Measurements from ENCODE around the gene NOL8.

The NOL8 gene

GRCh38 chr9:92325269-92325990 is at the start of gene NOL8, which contains the start of gene CENPP:
Gene NOL8 (minus strand): TSS chr9:92325350. CDS start chr9:92324161, 1,189 bp downstream.
Gene CENPP (plus strand): TSS chr9:92325953.
- peak; percentile 89 for DNase-seq

DNA sequence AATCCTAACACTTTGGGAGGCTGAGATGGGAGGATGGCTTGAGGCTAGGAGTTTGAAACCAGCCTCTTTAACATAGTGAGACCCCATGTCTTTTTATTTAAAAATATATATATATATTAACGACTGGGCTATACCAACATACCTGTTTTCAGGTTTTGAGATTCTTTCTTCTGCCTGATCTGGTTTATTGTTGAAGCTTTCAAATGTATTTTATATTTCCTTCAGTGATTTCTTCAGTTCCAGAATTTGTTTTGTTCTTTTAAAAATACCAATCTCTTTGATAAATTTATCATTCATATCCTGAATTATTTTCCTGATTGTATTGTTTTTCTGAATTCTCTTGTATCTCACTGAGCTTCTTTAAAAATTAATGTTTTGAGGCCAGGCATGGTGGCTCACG is 48.0 kb upstream of the NOL8 start:
- no peak for DNase-seq

GRCh38 chr9:92369075-92369474 is 43.9 kb upstream of the NOL8 start:
- DNase-seq, result no peak

DNA sequence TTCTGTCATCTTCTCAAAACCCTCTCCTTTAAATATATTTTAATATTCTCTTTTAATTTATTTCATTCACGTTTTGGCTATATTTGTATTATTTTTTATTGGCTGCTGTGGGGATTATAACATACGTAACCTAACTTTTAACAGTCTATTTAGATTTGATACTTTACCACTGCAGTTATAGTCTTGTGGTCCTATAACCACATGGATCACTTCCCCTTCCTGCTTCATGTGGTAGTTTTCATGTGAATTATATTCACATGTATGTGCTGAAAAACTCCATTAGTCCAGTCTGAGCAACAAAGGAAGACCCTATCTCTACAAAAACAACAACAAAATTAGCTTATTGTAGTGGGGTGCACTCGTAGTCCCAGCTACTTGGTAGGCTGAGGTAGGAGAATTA is 34.9 kb upstream of the NOL8 start:
- no peak for DNase-seq

GRCh38 chr9:92359394-92359995 is 34.3 kb upstream of the NOL8 start:
- no peak for DNase-seq

GRCh38 chr9:92353051-92353450 is 27.9 kb upstream of the NOL8 start:
- DNase-seq, result no peak

DNA sequence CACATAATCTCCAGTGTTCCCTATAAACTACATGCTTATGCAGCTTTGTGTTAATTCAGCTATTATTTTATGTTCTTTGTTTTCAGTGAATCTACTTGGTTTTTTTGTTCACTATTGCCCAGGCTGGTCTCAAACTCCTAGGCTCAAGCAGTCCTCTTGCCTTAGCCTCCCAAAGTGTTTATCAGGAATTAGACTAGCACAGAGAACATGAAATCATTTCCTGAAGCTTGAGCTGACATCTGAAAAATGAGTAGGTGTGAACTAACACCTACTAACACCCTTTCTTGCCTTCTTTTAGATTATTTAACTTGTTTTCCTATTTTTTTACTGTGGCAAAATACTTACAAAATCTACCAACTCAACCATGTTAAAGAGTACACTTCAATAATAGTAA is 25.6 kb upstream of the NOL8 start:
- DNase-seq, result no peak

DNA sequence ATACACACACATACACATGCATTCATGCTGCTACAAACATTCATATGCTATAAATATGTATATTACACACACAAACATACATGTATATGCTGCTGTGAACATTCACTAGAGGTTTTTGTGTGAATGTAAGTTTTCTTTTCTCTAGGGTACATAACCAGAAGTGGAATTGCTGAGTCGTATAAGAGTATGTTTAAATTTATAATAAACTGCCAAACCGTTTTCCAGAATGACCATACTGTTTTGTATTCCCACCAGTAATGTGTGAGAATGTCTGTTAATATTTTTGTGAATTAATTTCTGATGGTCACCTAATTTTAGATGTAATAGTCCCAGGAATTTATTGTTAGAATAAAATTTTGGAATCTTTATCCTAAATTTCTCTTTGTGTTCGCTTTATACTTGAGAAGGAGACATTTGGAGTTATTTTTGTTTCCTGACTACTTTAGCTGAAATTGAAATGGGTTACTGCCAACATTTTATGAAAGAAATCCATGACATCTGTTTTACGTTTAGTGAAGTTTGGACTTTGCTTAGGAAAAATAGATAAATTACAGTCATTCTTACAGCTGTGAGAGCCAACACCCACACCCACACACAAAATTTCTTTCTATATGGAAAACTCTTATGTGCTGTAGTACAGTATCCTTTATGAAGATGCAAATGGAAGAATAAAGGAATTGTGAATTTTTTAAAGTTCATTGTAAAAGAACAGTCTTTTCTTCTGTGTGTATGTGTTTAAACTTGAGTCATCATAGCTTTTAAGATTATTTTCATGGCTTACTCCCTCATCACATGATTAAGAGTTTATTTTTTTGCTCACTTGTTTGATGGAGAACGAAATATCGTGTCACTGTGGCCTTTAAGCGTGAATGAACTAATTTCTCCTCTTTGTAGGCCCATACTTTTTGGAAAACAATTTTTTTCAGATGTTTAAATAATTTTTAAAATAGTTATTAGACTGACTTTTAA is 24.9 kb upstream of the NOL8 start:
- DNase-seq, result no peak

DNA sequence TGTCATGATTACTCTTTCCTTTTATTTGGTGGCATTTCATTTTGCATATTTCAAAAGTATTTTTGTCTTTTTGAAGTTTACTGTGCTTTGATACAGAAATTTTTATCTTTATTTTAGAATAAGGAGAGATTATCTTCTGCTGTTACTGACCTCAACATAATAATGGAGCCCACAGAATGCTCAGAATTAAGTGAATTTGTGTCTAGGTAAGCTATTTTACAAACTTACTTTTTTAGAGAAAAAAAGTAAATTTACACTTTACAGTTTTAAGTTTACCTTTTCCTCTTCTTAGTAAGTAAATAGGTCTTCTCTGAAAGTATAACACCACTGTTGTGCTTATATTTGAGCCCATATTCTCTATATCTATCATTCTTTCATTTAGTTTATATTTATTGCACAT is 20.4 kb upstream of the NOL8 start:
- no peak for DNase-seq

DNA sequence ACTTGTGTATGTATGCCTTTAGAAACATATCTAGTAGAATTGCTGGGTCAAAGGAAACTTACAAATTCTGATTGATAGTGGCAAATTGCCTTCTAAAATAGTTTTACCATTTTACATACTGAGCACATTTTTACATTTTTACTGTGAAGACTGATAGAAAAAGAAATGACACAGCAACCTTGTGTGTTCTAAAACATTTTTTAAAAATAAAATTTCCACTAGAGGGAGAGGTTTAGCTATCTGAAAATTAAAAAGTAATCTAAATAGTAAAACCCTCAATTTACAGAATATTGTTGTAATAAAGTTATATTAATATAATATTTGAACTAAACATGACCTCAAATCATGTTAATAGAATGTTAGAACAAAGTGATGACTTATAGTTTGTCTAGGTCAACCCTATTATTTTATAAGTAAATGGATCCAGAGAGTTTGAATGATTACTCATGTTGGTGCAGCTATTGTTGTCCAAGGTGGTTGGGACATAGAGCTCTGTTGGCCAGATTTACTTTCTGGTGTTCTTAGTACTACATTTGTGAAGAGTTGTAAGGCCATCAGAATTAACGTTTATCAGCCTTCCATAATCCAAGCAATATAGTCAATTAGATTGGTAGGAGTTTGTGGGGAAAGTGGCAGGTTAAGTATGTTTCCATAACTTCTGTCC is 17.8 kb upstream of the NOL8 start:
- no peak for DNase-seq

DNA sequence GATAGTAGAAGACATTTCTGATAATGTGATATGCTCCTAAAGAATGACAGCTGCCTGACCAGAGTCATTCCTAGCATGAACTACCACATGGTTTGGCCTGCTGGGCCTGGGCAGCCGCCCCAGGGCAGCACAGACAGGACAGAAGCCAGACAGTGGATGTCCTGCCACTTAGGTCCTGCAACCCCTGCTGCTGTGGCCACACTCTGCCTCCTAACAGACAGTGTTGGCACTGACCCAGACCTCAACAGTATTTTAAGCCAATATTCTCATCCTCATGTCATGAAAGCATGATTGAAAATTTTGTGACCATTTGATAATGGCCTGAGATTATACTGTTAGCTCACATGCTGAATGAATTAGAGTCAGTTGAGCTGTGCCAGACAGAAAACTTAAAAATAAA is 16.4 kb upstream of the NOL8 start:
- DNase-seq, result no peak

- DNase-seq, result no peak
These were observed 8.1 kb upstream of the NOL8 start for GRCh38 chr9:92333282-92333634.

- DNase-seq, result no peak
These were observed 7.6 kb upstream of the NOL8 start for GRCh38 chr9:92332577-92333281.

DNA sequence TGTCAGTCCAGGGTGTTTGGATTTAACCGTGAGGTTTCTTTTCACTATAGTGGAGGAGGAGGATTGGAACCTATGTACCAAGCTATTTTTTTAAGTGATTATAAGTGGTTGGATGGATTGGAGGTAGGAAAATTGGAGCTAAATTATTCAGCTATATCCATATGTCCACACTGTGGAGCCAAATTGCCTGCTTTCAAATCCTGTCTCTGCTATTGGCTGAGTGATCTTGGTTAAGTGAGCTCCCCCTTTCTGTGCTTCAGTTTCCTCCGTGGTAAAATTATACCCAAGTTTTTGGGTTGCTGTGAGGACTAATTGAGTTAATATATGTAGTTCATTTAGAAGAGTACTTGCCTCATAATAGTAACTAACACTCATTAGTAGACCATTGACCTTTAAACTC is 3.1 kb upstream of the NOL8 start:
- DNase-seq, result no peak

GRCh38 chr9:92327283-92327850 is 2.2 kb upstream of the NOL8 start:
- DNase-seq, result no peak

DNA sequence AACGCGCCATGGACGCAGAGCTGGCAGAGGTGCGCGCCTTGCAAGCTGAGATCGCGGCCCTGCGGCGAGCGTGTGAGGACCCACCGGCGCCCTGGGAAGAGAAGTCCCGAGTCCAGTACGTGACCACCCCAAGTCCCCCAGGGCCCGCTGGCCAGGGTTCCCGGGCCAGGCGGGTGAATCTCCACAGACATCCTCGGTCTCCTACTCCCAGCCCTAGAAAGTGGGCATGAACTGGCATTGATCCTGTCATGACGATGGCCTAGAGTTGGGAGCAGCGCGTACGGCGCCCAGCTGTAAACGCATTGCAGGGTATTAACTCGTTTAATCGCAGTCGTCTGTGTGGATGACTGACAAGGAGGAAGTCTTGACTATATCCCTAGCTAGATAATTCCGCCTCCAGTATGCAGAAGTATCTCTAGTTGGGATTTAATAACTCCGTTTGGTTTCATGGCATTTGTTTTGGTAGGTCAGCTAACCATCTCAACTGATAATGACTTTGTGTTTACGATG is 896 bp upstream of the NOL8 start:
- DNase-seq, result no peak

GRCh38 chr9:92324889-92325268 is 271 bp downstream of the NOL8 start:
- no peak for DNase-seq

DNA sequence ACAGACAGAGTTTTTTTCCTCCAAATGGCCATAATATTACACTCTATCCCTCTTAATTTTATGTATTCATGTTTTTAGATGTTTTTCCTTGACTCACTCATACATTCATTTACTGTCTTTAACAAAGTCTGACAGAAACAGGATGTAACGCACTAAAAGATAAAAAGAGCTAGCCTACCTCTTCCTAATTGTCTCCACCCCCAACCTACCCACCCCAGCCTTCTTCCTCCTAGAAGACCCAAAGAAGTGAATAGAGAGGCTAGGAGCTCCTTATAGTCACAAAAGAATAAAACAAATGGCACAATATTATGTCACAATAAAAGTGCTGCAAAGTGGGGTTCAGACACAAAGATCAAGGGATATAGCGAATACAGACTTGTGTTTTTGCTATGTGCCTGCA is 719 bp downstream of the NOL8 start:
- DNase-seq, result no peak

GRCh38 chr9:92315456-92315855 is 9.7 kb downstream of the NOL8 start:
- no peak for DNase-seq

DNA sequence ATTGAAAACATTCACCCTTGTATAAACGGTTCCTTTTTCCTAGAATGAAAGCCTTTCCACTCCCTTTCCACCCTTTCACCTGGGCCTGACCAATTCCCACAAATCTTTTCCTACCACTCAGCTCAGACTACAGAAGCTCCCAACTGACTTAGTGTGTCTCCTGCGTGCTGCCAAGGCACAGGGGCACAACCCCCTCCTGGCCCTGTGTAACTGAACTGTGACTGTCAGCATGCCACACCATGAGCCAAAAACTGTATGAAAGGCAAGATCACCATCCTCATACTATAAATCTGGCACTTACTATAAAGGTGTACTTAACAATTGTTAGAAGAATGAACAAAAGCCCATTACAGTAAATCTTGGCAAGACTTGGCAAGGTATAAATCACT is 11.5 kb downstream of the NOL8 start:
- DNase-seq, result no peak

GRCh38 chr9:92312887-92313623 is 12.1 kb downstream of the NOL8 start:
- no peak for DNase-seq

Measured in activated T-cell treated with anti-CD3 and anti-CD28 coated beads, Interleukin-2, amount 50 U/mL, for 48 hours (primary cell).